Prostate gland (tissue), 2 donors: Measurements from ENCODE around the gene CACNA1E. TPM values are rescaled to one million over a fixed set of nuclear protein-coding genes. Genes with fewer than 3 reads are reported as not detected.
"Not testable (repeated sequence)": the region's sequence is repeated elsewhere in the genome, so short reads cannot be mapped to it uniquely, and the experiment has no call there.

Experiments used
- DNase-seq: peaks from one replicate; pipeline ENCODE4 v3.0.0-alpha.2; 2019; ENCODE audit warnings: low spot score
- H3K27ac ChIP-seq, 2 donors: fragments of 200-600 bp; sonication (generic); 2 replicates each; pipeline ENCODE4 v1.5.1; 2017 to 2019
- H3K27me3 ChIP-seq: fragments of 200-600 bp; sonication (generic); replicated peaks from 2 replicates; pipeline ENCODE4 v1.5.1; 2019; ENCODE audit not compliant: insufficient read depth
- H3K36me3 ChIP-seq, 2 donors: fragments of 200-600 bp; sonication (generic); 1 replicate in 1 of 2; 2 replicates in 1 of 2; pipeline versions ENCODE4 v1.5.1 to v1.8.1; 2017 to 2019
- H3K4me1 ChIP-seq: fragments of 200-600 bp; sonication (generic); replicated peaks from 2 replicates; pipeline ENCODE4 v1.5.1; 2019
- H3K4me3 ChIP-seq, 2 donors: fragments of 200-600 bp; sonication (generic); 2 replicates each; pipeline ENCODE4 v1.5.1; 2017 to 2019
- H3K9me3 ChIP-seq: fragments of 200-600 bp; sonication (generic); 2 replicates; pipeline ENCODE4 v1.5.1; 2017
- CTCF ChIP-seq, 4 experiments: fragments of 200-600 bp in 2 of 4; fragments of 450-650 bp in 2 of 4; sonication (generic) in 2 of 4; IDR thresholded peaks; 1 replicate in 3 of 4; 2 replicates in 1 of 4; pipeline ENCODE4 v1.5.1; 2016 to 2019; ENCODE audit warnings: antibody characterized with exemption in 4 of 4, mild to moderate bottlenecking in 2 of 4, moderate library complexity in 2 of 4
- POLR2A ChIP-seq: fragments of 450-650 bp; IDR thresholded peaks from one replicate; pipeline ENCODE4 v1.6.1; 2016; ENCODE audit warnings: antibody characterized with exemption, mild to moderate bottlenecking
- POLR2AphosphoS5 ChIP-seq: sonication (generic); formaldehyde crosslinking; IDR thresholded peaks from one replicate; pipeline ENCODE4 v1.6.1; 2017; ENCODE audit warnings: antibody characterized with exemption
- WGBS: methylation state at CpG from one replicate; pipeline ENCODE4 v1.1.5; 2018; 5-methylcytosine and 5-hydroxymethylcytosine counted together
- intact Hi-C: fragments of 100-400 bp; cut with DNase I; formaldehyde crosslinking; loops from one replicate; pipeline ENCODE4 v1.14.2; 2022
- total RNA-seq, 2 donors: library from RNA; depleted of rRNA; stranded (reverse); fragments of >200 nt; gene quantifications; one replicate each; pipeline ENCODE4 v1.1.0, GENCODE V29; 2016

CACNA1E gene
- total RNA-seq, 2 donors from 2014 or later = 4.1 TPM; not detected in 1

- no peak for DNase-seq
- no peaks in the 10 kb centered on the region for H3K4me1 ChIP-seq
- no peak overlapping the region for H3K27ac ChIP-seq
- intact Hi-C loops = no loop called here
- H3K9me3 ChIP-seq = no peaks in the 10 kb centered on the region
- WGBS = 82% methylated on average over 2 of the region's 2 CpGs
- H3K36me3 ChIP-seq = no peaks in the 10 kb centered on the region
- no peaks in the 10 kb centered on the region for H3K27me3 ChIP-seq
- TF ChIP-seq POLR2AphosphoS5 (no peak), CTCF (IDR thresholded peaks at IDR 0.05) (no peak), POLR2A (no peak)
- no peak overlapping the region for H3K4me3 ChIP-seq
These were observed 55.5 kb downstream of the CACNA1E start for GRCh38 chr1:181538836-181539235.

GRCh38 chr1:181541458-181541857 lies 58.1 kb downstream of the CACNA1E start:
- WGBS = 56% methylated on average over 5 of the region's 5 CpGs
- H3K4me1 ChIP-seq = no peaks in the 10 kb centered on the region
- intact Hi-C loops = no loop called here

GRCh38 chr1:181541947-181542346 lies 58.6 kb downstream of the CACNA1E start:
- Histone ChIP-seq H3K36me3 (no peaks in the 10 kb centered on the region), H3K27ac (no peak overlapping the region), H3K4me3 (no peak overlapping the region), H3K27me3 (no peaks in the 10 kb centered on the region), H3K4me1 (no peaks in the 10 kb centered on the region), H3K9me3 (no peaks in the 10 kb centered on the region)
- TF ChIP-seq CTCF (IDR thresholded peaks at IDR 0.05) (no peak), POLR2AphosphoS5 (no peak), POLR2A (no peak)
- no peak for DNase-seq
- WGBS = 69% methylated on average over 2 of the region's 2 CpGs
- intact Hi-C loops = no loop called here

More at GRCh38 chr1:181541458-181541857, 58.1 kb downstream of the CACNA1E start:
- Histone ChIP-seq H3K36me3 (no peaks in the 10 kb centered on the region), H3K4me3 (no peak overlapping the region), H3K9me3 (no peaks in the 10 kb centered on the region), H3K27me3 (no peaks in the 10 kb centered on the region), H3K27ac (no peak overlapping the region)
- TF ChIP-seq CTCF (IDR thresholded peaks at IDR 0.05) (no peak), POLR2A (no peak), POLR2AphosphoS5 (no peak)
- no peak for DNase-seq

- H3K4me3 ChIP-seq, H3K9me3 ChIP-seq, H3K27me3 ChIP-seq, H3K4me1 ChIP-seq, intact Hi-C loops, DNase-seq, H3K36me3 ChIP-seq, H3K27ac ChIP-seq: not testable (repeated sequence)
- WGBS = 73% methylated on average over 4 of the region's 4 CpGs
These were observed 59.1 kb downstream of the CACNA1E start for GRCh38 chr1:181542406-181542805.

GRCh38 chr1:181545395-181545794 lies 62.1 kb downstream of the CACNA1E start:
- DNase-seq = no peak
- Histone ChIP-seq H3K4me1 (no peaks in the 10 kb centered on the region), H3K36me3 (no peaks in the 10 kb centered on the region), H3K27me3 (no peaks in the 10 kb centered on the region), H3K9me3 (no peaks in the 10 kb centered on the region), H3K27ac (no peak overlapping the region), H3K4me3 (no peak overlapping the region)
- TF ChIP-seq CTCF (IDR thresholded peaks at IDR 0.05) (no peak), POLR2A (no peak), POLR2AphosphoS5 (no peak)
- intact Hi-C loops = no loop called here
- 31% methylated on average over 4 of the region's 4 CpGs for WGBS
